Measurements from ENCODE around the gene CCDC93. TPM values are rescaled to one million over a fixed set of nuclear protein-coding genes. Genes with fewer than 3 reads are reported as not detected.
A peak's percentile ranks its signal among the peaks of the same experiment; 100 is the strongest.

CCDC93 gene
- total and polyA plus RNA-seq, 10 of the 15 experiments (the other 5 are each of a cell fraction or from before 2014, with no cell fraction given), result 3.6 to 27.2 (median 13.5) TPM

DNA sequence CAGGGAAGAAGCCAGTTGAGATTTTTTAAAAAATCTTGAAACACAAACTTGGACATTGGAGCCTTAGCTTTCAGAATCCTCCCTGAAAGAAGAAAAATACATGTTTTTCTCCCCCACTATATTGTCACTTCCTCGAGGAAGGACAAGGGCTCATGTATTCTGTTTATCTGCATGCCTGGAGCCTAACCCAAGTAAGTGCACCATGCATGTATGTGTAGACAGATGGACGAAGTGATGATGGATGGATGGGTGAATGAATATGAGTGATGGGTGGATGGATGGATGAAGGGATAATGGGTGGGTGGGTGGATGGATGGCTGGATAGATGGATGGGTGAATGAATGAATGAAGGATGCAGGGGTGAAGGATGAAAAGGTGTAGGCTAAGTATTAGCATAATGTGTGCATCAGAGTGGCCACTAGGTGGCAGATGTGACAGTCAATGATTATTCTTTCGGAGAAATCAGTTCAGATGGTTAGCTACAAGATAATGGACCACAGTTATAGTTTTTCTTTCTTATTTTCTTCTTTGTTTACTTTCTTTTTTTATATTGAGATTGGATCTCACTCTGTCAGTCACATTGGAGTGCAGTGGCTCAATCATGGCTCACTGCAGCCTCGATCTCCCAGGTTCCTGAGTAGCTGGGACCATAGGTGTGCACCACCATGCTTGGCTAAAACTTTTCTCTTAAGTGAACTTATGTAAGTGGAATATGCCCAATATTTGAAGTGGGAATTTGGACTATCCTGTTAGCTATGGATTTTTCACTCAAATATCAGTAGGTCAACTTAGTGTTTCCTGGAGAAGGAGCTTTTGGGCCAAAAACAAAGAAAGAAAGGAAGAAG is 18.5 kb upstream of the CCDC93 start (continued):
- TF ChIP-seq, protein P1, sequence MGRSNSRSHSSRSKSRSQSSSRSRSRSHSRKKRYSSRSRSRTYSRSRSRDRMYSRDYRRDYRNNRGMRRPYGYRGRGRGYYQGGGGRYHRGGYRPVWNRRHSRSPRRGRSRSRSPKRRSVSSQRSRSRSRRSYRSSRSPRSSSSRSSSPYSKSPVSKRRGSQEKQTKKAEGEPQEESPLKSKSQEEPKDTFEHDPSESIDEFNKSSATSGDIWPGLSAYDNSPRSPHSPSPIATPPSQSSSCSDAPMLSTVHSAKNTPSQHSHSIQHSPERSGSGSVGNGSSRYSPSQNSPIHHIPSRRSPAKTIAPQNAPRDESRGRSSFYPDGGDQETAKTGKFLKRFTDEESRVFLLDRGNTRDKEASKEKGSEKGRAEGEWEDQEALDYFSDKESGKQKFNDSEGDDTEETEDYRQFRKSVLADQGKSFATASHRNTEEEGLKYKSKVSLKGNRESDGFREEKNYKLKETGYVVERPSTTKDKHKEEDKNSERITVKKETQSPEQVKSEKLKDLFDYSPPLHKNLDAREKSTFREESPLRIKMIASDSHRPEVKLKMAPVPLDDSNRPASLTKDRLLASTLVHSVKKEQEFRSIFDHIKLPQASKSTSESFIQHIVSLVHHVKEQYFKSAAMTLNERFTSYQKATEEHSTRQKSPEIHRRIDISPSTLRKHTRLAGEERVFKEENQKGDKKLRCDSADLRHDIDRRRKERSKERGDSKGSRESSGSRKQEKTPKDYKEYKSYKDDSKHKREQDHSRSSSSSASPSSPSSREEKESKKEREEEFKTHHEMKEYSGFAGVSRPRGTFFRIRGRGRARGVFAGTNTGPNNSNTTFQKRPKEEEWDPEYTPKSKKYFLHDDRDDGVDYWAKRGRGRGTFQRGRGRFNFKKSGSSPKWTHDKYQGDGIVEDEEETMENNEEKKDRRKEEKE (IDR thresholded peaks at IDR 0.05), result no peak
- TF ChIP-seq SPI1 (IDR thresholded peaks at IDR 0.05; ENCODE audit: borderline replicate concordance, insufficient read depth, low read depth, low read length), result no peak
- TF ChIP-seq POLR2AphosphoS2 (IDR thresholded peaks at IDR 0.05; ENCODE audit: low read depth, low read length), result no peak
- peak; percentile 93 for TF ChIP-seq ZNF24 (IDR thresholded peaks at IDR 0.05)

DNA sequence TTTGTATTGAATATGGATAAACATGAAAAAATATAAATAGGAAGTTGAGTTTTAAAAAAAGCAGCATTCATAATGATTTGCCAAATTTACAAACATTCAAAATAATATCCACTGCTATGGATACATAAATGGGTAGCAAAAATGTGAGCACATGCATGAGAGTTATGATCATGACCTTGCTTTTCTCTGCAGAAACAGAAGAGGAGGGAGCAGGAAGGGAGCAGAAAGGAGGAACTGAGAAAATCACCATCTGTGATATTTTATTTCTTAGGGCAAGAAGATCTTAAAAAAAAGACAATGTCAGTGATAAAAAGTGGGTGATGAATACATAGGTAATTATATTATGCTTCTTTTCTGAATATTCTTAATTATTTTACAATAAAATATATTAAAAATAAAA is 17.7 kb upstream of the CCDC93 start:
- SMC1A ChIA-PET (ENCODE audit: uncharacterized antibody, unreplicated experiment), result interaction anchor here (1.7 to 5.8 kb wide), 3 partner anchors 15 to 29 kb away, joined by 4 to 64 read pairs (median 39); no protein-coding TSS in a partner anchor
- Histone ChIP-seq H3K4me2 (ENCODE audit: control insufficient read depth, insufficient read depth) (no peak overlapping the region), H3K4me1 (ENCODE audit: control insufficient read depth, insufficient read depth, low read length) (no peaks in the 10 kb centered on the region), H4K20me1 (ENCODE audit: control insufficient read depth, insufficient read depth) (no peaks in the 10 kb centered on the region), H3K27me3 (replicated peaks in 1 of 2; ENCODE audit: control insufficient read depth in 2 of 2, insufficient read depth in 2 of 2, low read length in 1 of 2) (no peaks in the 10 kb centered on the region), H3K36me3 (ENCODE audit: control insufficient read depth in 2 of 2, insufficient read depth in 2 of 2, low read length in 1 of 2) (no peaks in the 10 kb centered on the region), H2AFZ (ENCODE audit: control insufficient read depth, low read depth, low read length) (no peak overlapping the region), H3K27ac (ENCODE audit: control insufficient read depth, insufficient read depth) (no peak overlapping the region), H3K79me2 (ENCODE audit: control insufficient read depth, insufficient read depth, low read length) (no peaks in the 10 kb centered on the region), H3K9me3 (replicated peaks; ENCODE audit: control insufficient read depth, insufficient read depth, low read length) (peaks cover 2% of the 10 kb centered on the region; the same call in 1 of the 3 replicates), H3K4me3 (no peak overlapping the region), H3K9ac (ENCODE audit: control insufficient read depth, insufficient read depth, low read length) (no peak overlapping the region)
- intact Hi-C loops (cut with micrococcal nuclease; ENCODE audit: unreplicated experiment) (loop anchor here (5.0 kb wide), 1 partner anchor 836 kb away; no protein-coding TSS in a partner anchor), in situ Hi-C loops (cut with MboI) (loop anchor here (25.0 kb wide), 1 partner anchor 831 kb away; no protein-coding TSS in a partner anchor)
- no peak for ATAC-seq
- peak; percentile 45; the same call in 1 of the 2 replicates for TF ChIP-seq SPI1 (IDR thresholded peaks at IDR 0.05; ENCODE audit: borderline replicate concordance, insufficient read depth, low read depth, low read length)
- no peak for TF ChIP-seq NR2F1 (conservative IDR thresholded peaks at IDR 0.05)
- no TSS peak for BruUV-seq (replicated peaks)
- CTCF ChIA-PET, result interaction anchor here (1.4 to 8.0 kb wide), 9 partner anchors 8 to 824 kb away, joined by 4 to 143 read pairs (median 10); partner anchors contain the start of gene DDX18
- POLR2A ChIA-PET, result no interaction called here
- no peak for FAIRE-seq
- RAD21 ChIA-PET (ENCODE audit: unreplicated experiment), result no interaction called here
- no peak for DNase-seq (ENCODE audit: low read depth, low spot score)

All from GM12878 (cell line).